ENCODE data around the gene TMEM11. TPM values are rescaled to one million over a fixed set of nuclear protein-coding genes. Genes with fewer than 3 reads are reported as not detected.

Gene TMEM11
- total RNA-seq, 1 donor from 2014 or later = 24.2 TPM

DNA sequence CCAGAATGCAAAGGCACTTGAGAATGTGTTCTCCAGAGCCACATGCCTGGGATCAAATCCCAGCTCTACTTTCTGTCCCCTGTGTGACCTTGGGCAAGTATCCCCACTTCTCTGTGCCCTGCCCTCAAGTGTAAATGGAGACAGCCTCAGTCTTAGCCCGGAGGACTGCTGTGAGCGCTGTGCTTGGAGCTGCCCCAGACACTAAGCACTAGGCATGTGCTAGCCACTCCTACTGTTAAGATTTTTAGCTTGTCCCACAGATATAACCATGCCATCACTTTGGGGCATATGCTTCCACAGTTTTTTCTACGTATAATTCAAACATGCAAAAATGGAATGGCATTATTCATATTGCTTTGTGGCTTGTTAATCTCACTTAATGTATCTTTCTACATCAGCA lies 29.4 kb downstream of the TMEM11 start:
- no peak for DNase-seq
- H3K4me1 ChIP-seq = no peaks in the 10 kb centered on the region
- ATAC-seq = no peak
- no peak overlapping the region for H3K27ac ChIP-seq
- TF ChIP-seq, protein P1, sequence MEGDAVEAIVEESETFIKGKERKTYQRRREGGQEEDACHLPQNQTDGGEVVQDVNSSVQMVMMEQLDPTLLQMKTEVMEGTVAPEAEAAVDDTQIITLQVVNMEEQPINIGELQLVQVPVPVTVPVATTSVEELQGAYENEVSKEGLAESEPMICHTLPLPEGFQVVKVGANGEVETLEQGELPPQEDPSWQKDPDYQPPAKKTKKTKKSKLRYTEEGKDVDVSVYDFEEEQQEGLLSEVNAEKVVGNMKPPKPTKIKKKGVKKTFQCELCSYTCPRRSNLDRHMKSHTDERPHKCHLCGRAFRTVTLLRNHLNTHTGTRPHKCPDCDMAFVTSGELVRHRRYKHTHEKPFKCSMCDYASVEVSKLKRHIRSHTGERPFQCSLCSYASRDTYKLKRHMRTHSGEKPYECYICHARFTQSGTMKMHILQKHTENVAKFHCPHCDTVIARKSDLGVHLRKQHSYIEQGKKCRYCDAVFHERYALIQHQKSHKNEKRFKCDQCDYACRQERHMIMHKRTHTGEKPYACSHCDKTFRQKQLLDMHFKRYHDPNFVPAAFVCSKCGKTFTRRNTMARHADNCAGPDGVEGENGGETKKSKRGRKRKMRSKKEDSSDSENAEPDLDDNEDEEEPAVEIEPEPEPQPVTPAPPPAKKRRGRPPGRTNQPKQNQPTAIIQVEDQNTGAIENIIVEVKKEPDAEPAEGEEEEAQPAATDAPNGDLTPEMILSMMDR (IDR thresholded peaks at IDR 0.05) = no peak
- H3K9me3 ChIP-seq = no peaks in the 10 kb centered on the region
- intact Hi-C loops (cut with DNase I) = no loop called here
- no peaks in the 10 kb centered on the region for H3K27me3 ChIP-seq
- no peak overlapping the region for H3K4me3 ChIP-seq
- H3K36me3 ChIP-seq = peaks cover 41% of the 10 kb centered on the region

DNA sequence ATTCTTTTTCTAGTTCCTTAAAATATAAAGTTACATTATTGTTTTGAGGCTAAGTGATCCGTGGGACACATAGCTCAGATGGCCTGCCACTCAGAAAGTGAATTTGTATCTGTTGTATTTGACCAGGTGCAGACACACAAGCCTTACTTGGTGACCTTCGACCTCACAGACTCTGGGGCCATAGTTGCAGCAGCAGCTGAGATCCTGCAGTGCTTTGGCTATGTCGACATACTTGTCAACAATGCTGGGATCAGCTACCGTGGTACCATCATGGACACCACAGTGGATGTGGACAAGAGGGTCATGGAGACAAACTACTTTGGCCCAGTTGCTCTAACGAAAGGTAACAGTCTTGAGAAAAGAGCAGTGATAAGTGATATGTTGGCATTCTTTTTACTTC lies 30.5 kb downstream of the TMEM11 start:
- H3K27me3 ChIP-seq = no peaks in the 10 kb centered on the region
- H3K4me3 ChIP-seq = no peak overlapping the region
- intact Hi-C loops (cut with DNase I) = no loop called here
- no peak overlapping the region for H3K27ac ChIP-seq
- no peaks in the 10 kb centered on the region for H3K4me1 ChIP-seq
- no peaks in the 10 kb centered on the region for H3K9me3 ChIP-seq
- DNase-seq = no peak
- TF ChIP-seq, protein P1 (IDR thresholded peaks at IDR 0.05) = no peak
- peaks cover 33% of the 10 kb centered on the region for H3K36me3 ChIP-seq
- ATAC-seq = no peak

DNA sequence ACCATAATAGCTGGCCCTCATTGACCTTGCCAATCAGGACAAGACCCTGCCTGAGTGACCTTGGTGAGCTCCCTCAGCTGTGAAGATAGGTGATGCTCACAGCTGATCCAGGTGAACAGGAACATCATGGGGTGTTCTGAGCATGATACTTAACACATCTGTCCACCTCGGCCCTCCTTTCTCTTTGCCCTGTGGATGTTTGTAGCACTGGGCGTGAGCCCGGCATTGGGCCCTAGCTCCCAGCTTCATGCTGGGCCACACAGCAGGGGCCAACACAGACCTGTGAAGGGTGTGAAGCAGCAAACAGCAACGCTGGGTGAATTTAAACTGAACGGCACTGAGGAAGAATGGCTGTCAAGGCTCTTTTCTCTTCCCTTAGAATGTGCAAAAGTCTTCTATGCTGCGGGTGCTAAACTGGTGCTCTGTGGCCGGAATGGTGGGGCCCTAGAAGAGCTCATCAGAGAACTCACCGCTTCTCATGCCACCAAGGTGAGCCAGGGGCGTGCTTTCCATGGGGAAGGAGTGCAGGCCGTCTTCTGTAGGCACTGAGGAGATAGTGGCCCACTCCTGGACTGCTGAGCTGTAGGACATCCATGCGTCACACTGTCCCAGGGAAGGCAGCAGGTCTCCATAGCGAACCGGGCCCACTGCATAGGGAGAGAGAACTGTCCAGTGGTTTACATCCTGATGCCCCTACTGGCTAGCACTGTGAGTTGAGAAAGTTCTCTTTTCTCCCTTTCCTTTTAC lies 35.9 kb downstream of the TMEM11 start:
- Histone ChIP-seq H3K4me1 (peaks cover 6% of the 10 kb centered on the region), H3K36me3 (peaks cover 5% of the 10 kb centered on the region), H3K27me3 (no peaks in the 10 kb centered on the region), H3K27ac (no peak overlapping the region), H3K9me3 (no peaks in the 10 kb centered on the region), H3K4me3 (no peak overlapping the region)
- DNase-seq (peak; percentile 18), ATAC-seq (no peak)
- TF ChIP-seq, protein P1 (IDR thresholded peaks at IDR 0.05) = no peak
- intact Hi-C loops (cut with DNase I) = no loop called here

DNA sequence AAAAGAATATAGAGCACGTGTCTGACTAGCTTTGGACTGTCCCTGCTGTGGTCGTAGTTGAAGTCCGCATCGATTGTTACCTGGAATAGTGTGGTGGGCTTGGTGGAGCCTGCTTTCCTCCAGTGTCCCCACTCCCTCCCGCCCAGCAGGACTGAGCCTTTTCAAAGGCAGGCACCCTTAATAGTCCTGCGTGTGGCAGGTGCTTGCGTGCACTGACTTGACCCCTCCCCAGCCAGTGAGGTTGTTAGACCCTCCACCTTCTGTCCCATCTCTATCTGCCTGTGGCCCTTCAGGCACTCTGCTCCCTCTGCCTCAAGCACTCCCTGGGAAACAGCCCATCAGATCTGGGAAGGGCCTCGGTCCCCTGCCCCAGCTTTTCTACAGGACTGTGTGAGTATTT lies 36.6 kb downstream of the TMEM11 start:
- intact Hi-C loops (cut with DNase I) = no loop called here
- H3K9me3 ChIP-seq = no peaks in the 10 kb centered on the region
- peaks cover 6% of the 10 kb centered on the region for H3K4me1 ChIP-seq
- H3K27me3 ChIP-seq = no peaks in the 10 kb centered on the region
- DNase-seq (peak; percentile 41), ATAC-seq (no peak)
- TF ChIP-seq, protein P1 (IDR thresholded peaks at IDR 0.05) = no peak
- no peak overlapping the region for H3K27ac ChIP-seq
- H3K36me3 ChIP-seq = peaks cover 11% of the 10 kb centered on the region
- no peak overlapping the region for H3K4me3 ChIP-seq

DNA sequence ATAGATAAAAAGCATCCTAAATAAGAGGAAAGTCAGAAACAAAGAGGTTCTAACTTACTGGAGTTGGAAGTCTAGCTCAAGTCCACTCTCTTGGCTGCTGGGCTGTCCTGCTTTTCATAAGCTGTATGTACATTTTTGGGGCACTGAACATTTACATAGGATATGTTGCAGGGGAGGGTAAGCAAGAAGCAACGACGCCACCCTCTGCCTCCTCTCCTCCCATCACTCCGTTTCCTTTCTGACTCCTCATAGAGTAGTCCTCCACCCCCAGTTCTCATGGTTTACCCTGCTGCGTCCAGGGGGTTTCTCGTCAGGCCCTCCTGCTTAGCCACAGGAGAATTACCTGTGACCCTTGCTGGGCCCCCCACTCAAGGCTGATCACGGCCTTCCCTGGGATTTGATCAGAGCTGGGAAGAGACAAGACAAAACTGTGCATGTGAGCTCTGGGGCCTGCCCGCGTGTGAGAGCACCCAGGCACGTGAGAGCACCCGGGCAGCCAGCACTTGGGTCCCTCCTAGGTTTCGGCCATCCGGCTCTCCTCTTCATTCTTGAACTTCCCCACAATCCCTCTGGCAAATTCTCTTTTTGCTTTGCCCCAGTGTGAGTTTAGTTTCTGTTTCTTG lies 37.1 kb downstream of the TMEM11 start:
- DNase-seq = peak; percentile 20
- H3K27me3 ChIP-seq = no peaks in the 10 kb centered on the region
- no peaks in the 10 kb centered on the region for H3K9me3 ChIP-seq
- peaks cover 6% of the 10 kb centered on the region for H3K4me1 ChIP-seq
- intact Hi-C loops (cut with DNase I) = no loop called here
- peaks cover 12% of the 10 kb centered on the region for H3K36me3 ChIP-seq
- H3K4me3 ChIP-seq = no peak overlapping the region
- TF ChIP-seq, protein P1 (IDR thresholded peaks at IDR 0.05) = no peak
- ATAC-seq = no peak
- no peak overlapping the region for H3K27ac ChIP-seq
